ENCODE measurements around the gene MGAT4B. TPM values are rescaled to one million over a fixed set of nuclear protein-coding genes. Genes with fewer than 3 reads are reported as not detected.
A peak's percentile ranks its signal among the peaks of the same experiment; 100 is the strongest.

Gene MGAT4B
- total RNA-seq, 2 experiments from 2014 or later: 57.7 to 59.9 TPM

- Mint-ChIP-seq H3K9me3 (no peaks in the 10 kb centered on the region), H3K27me3 (ENCODE audit: low read depth) (no peaks in the 10 kb centered on the region), H3K36me3 (ENCODE audit: low read depth) (peaks cover 52% of the 10 kb centered on the region), H3K4me1 (ENCODE audit: low read depth) (peaks cover 17% of the 10 kb centered on the region), H3K4me3 (no peak overlapping the region), H3K27ac (no peak overlapping the region)
- intact Hi-C loops (cut with micrococcal nuclease): no loop called here
- CTCF ChIA-PET: no interaction called here
- no peak for DNase-seq
Measured at GRCh38 chr5:179834120-179834519, 27.5 kb upstream of the MGAT4B start.

- CTCF ChIA-PET: no interaction called here
- no peak for DNase-seq
- H3K36me3 Mint-ChIP-seq (ENCODE audit: low read depth): peaks cover 55% of the 10 kb centered on the region
- no peaks in the 10 kb centered on the region for H3K9me3 Mint-ChIP-seq
- H3K27me3 Mint-ChIP-seq (ENCODE audit: low read depth): no peaks in the 10 kb centered on the region
- H3K27ac Mint-ChIP-seq: peak overlapping the region; percentile 50
- no peak overlapping the region for H3K4me3 Mint-ChIP-seq
- peaks cover 19% of the 10 kb centered on the region for H3K4me1 Mint-ChIP-seq (ENCODE audit: low read depth)
- intact Hi-C loops (cut with micrococcal nuclease): no loop called here
Measured at GRCh38 chr5:179833709-179834070, 27.0 kb upstream of the MGAT4B start.

- intact Hi-C loops (cut with micrococcal nuclease): no loop called here
- peak overlapping the region; percentile 50 for H3K27ac Mint-ChIP-seq
- H3K4me3 Mint-ChIP-seq: no peak overlapping the region
- H3K27me3 Mint-ChIP-seq (ENCODE audit: low read depth): no peaks in the 10 kb centered on the region
- H3K4me1 Mint-ChIP-seq (ENCODE audit: low read depth): peaks cover 21% of the 10 kb centered on the region
- H3K9me3 Mint-ChIP-seq: no peaks in the 10 kb centered on the region
- H3K36me3 Mint-ChIP-seq (ENCODE audit: low read depth): peaks cover 59% of the 10 kb centered on the region
- DNase-seq: no peak
- CTCF ChIA-PET: interaction anchor here (1.5 kb wide), 1 partner anchor 31 kb away, joined by 5 read pairs; no protein-coding TSS in a partner anchor
Measured at GRCh38 chr5:179833056-179833708, 26.5 kb upstream of the MGAT4B start.

GRCh38 chr5:179832039-179832745 is 25.5 kb upstream of the MGAT4B start:
- no peak overlapping the region for H3K4me3 Mint-ChIP-seq
- no peak overlapping the region for H3K27ac Mint-ChIP-seq

GRCh38 chr5:179830818-179831468 is 24.3 kb upstream of the MGAT4B start:
- H3K4me3 Mint-ChIP-seq: no peak overlapping the region
- H3K27ac Mint-ChIP-seq: peak overlapping the region; percentile 2
- CTCF ChIA-PET: interaction anchor here (0.9 kb wide), 1 partner anchor 29 kb away, joined by 6 read pairs; no protein-coding TSS in a partner anchor
- no peak for DNase-seq
- H3K27me3 Mint-ChIP-seq (ENCODE audit: low read depth): no peaks in the 10 kb centered on the region
- intact Hi-C loops (cut with micrococcal nuclease): no loop called here
- peaks cover 57% of the 10 kb centered on the region for H3K36me3 Mint-ChIP-seq (ENCODE audit: low read depth)
- peaks cover 22% of the 10 kb centered on the region for H3K4me1 Mint-ChIP-seq (ENCODE audit: low read depth)
- no peaks in the 10 kb centered on the region for H3K9me3 Mint-ChIP-seq

More at GRCh38 chr5:179832039-179832745, 25.5 kb upstream of the MGAT4B start:
- Mint-ChIP-seq H3K27me3 (ENCODE audit: low read depth) (no peaks in the 10 kb centered on the region), H3K36me3 (ENCODE audit: low read depth) (peaks cover 64% of the 10 kb centered on the region), H3K4me1 (ENCODE audit: low read depth) (peaks cover 29% of the 10 kb centered on the region), H3K9me3 (no peaks in the 10 kb centered on the region)
- CTCF ChIA-PET: interaction anchor here (0.6 to 1.5 kb wide), 2 partner anchors 30 to 43 kb away, joined by 5 read pairs; no protein-coding TSS in a partner anchor
- intact Hi-C loops (cut with micrococcal nuclease): no loop called here
- no peak for DNase-seq

GRCh38 chr5:179829732-179830435 is 23.2 kb upstream of the MGAT4B start:
- no peak for DNase-seq
- intact Hi-C loops (cut with micrococcal nuclease): no loop called here
- CTCF ChIA-PET: interaction anchor here (0.9 kb wide), 1 partner anchor 28 kb away, joined by 6 read pairs; no protein-coding TSS in a partner anchor
- Mint-ChIP-seq H3K4me3 (no peak overlapping the region), H3K27me3 (ENCODE audit: low read depth) (no peaks in the 10 kb centered on the region), H3K27ac (no peak overlapping the region), H3K9me3 (no peaks in the 10 kb centered on the region), H3K36me3 (ENCODE audit: low read depth) (peaks cover 50% of the 10 kb centered on the region), H3K4me1 (ENCODE audit: low read depth) (peaks cover 22% of the 10 kb centered on the region)

- intact Hi-C loops (cut with micrococcal nuclease): no loop called here
- Mint-ChIP-seq H3K27ac (peak overlapping the region; percentile 54), H3K4me1 (ENCODE audit: low read depth) (peaks cover 26% of the 10 kb centered on the region), H3K4me3 (no peak overlapping the region), H3K36me3 (ENCODE audit: low read depth) (peaks cover 55% of the 10 kb centered on the region), H3K9me3 (no peaks in the 10 kb centered on the region), H3K27me3 (ENCODE audit: low read depth) (no peaks in the 10 kb centered on the region)
- no peak for DNase-seq
- CTCF ChIA-PET: interaction anchor here (0.6 to 0.8 kb wide), 2 partner anchors 18 to 27 kb away, joined by 3 read pairs; no protein-coding TSS in a partner anchor
Measured at GRCh38 chr5:179828756-179829421, 22.2 kb upstream of the MGAT4B start.

GRCh38 chr5:179827680-179828079 is 21.0 kb upstream of the MGAT4B start:
- H3K4me3 Mint-ChIP-seq: peak overlapping the region; percentile 27
- H3K9me3 Mint-ChIP-seq: no peaks in the 10 kb centered on the region
- H3K27ac Mint-ChIP-seq: peak overlapping the region; percentile 88
- H3K27me3 Mint-ChIP-seq (ENCODE audit: low read depth): no peaks in the 10 kb centered on the region
- intact Hi-C loops (cut with micrococcal nuclease): loop anchor here (1.0 kb wide), 1 partner anchor 9 kb away; no protein-coding TSS in a partner anchor
- peak; percentile 87 for DNase-seq
- peaks cover 51% of the 10 kb centered on the region for H3K36me3 Mint-ChIP-seq (ENCODE audit: low read depth)
- CTCF ChIA-PET: interaction anchor here (1.3 to 2.0 kb wide), 2 partner anchors 9 to 26 kb away, joined by 9 read pairs; no protein-coding TSS in a partner anchor
- peaks cover 33% of the 10 kb centered on the region for H3K4me1 Mint-ChIP-seq (ENCODE audit: low read depth)

- Mint-ChIP-seq H3K27me3 (ENCODE audit: low read depth) (no peaks in the 10 kb centered on the region), H3K4me1 (ENCODE audit: low read depth) (peaks cover 42% of the 10 kb centered on the region), H3K9me3 (no peaks in the 10 kb centered on the region), H3K27ac (no peak overlapping the region), H3K4me3 (no peak overlapping the region), H3K36me3 (ENCODE audit: low read depth) (peaks cover 46% of the 10 kb centered on the region)
- CTCF ChIA-PET: interaction anchor here (0.6 to 2.0 kb wide), 2 partner anchors 11 to 167 kb away, joined by 3 to 9 read pairs; no protein-coding TSS in a partner anchor
- intact Hi-C loops (cut with micrococcal nuclease): no loop called here
- DNase-seq: no peak
Measured at GRCh38 chr5:179825655-179826182, 19.1 kb upstream of the MGAT4B start.

GRCh38 chr5:179824745-179825112 is 18.1 kb upstream of the MGAT4B start:
- H3K4me1 Mint-ChIP-seq (ENCODE audit: low read depth): peaks cover 50% of the 10 kb centered on the region
- no peak overlapping the region for H3K4me3 Mint-ChIP-seq
- no peaks in the 10 kb centered on the region for H3K27me3 Mint-ChIP-seq (ENCODE audit: low read depth)
- CTCF ChIA-PET: no interaction called here
- no peak for DNase-seq
- H3K9me3 Mint-ChIP-seq: no peaks in the 10 kb centered on the region
- H3K36me3 Mint-ChIP-seq (ENCODE audit: low read depth): peaks cover 38% of the 10 kb centered on the region
- intact Hi-C loops (cut with micrococcal nuclease): no loop called here
- no peak overlapping the region for H3K27ac Mint-ChIP-seq

- peaks cover 53% of the 10 kb centered on the region for H3K4me1 Mint-ChIP-seq (ENCODE audit: low read depth)
- DNase-seq: no peak
- CTCF ChIA-PET: no interaction called here
- no peak overlapping the region for H3K27ac Mint-ChIP-seq
- H3K36me3 Mint-ChIP-seq (ENCODE audit: low read depth): peaks cover 34% of the 10 kb centered on the region
- no peaks in the 10 kb centered on the region for H3K9me3 Mint-ChIP-seq
- intact Hi-C loops (cut with micrococcal nuclease): no loop called here
- no peak overlapping the region for H3K4me3 Mint-ChIP-seq
- H3K27me3 Mint-ChIP-seq (ENCODE audit: low read depth): no peaks in the 10 kb centered on the region
Measured at GRCh38 chr5:179823937-179824744, 17.5 kb upstream of the MGAT4B start.
